NT2/D1 (cell line): ENCODE results near the gene MPEG1.

Source experiments
- DNase-seq: peaks from one replicate; pipeline ENCODE4 v3.0.0-alpha.2; 2011; ENCODE audit warnings: low read depth, low spot score
- H3K27me3 ChIP-seq: 2 replicates; pipeline ENCODE4 v1.6.0; 2011; ENCODE audit warnings: mild to moderate bottlenecking; ENCODE audit not compliant: insufficient read length, insufficient read depth
- H3K36me3 ChIP-seq: 2 replicates; pipeline ENCODE4 v1.6.1; 2011; ENCODE audit warnings: mild to moderate bottlenecking, low read length, mixed read lengths; ENCODE audit not compliant: insufficient read depth, insufficient read length
- H3K4me1 ChIP-seq: 2 replicates; pipeline ENCODE4 v1.5.1; 2011; ENCODE audit not compliant: insufficient read depth, insufficient read length
- H3K4me3 ChIP-seq: 2 replicates; pipeline ENCODE4 v1.5.1; 2011; ENCODE audit warnings: low read depth; ENCODE audit not compliant: insufficient read length
- H3K9ac ChIP-seq: 2 replicates; pipeline ENCODE4 v1.6.0; 2011; ENCODE audit warnings: low read depth; ENCODE audit not compliant: insufficient read length
- H3K9me3 ChIP-seq: 2 replicates; pipeline ENCODE4 v1.5.1; 2011; ENCODE audit warnings: mild to moderate bottlenecking, low read length; ENCODE audit not compliant: insufficient read depth
- SUZ12 ChIP-seq: IDR thresholded peaks from 2 replicates; pipeline ENCODE4 v1.6.1; 2011; ENCODE audit not compliant: insufficient read length, insufficient read depth; ENCODE audit errors: extremely low read depth
- YY1 ChIP-seq: IDR thresholded peaks from 2 replicates; pipeline ENCODE4 v1.6.1; 2011; ENCODE audit not compliant: insufficient read length, insufficient read depth
- ZNF274 ChIP-seq: IDR thresholded peaks from 2 replicates; pipeline ENCODE4 v1.6.1; 2011; ENCODE audit warnings: mild to moderate bottlenecking, low read depth, low read length

MPEG1 gene

GRCh38 chr11:59195586-59195985 lies 17.1 kb downstream of the MPEG1 start:
- DNase-seq: no peak
- no peak overlapping the region for H3K9ac ChIP-seq
- peaks cover 88% of the 10 kb centered on the region for H3K36me3 ChIP-seq
- no peak overlapping the region for H3K4me3 ChIP-seq
- H3K27me3 ChIP-seq: no peaks in the 10 kb centered on the region
- no peaks in the 10 kb centered on the region for H3K9me3 ChIP-seq
- TF ChIP-seq SUZ12 (no peak), YY1 (no peak), ZNF274 (no peak)
- H3K4me1 ChIP-seq: no peaks in the 10 kb centered on the region

GRCh38 chr11:59193587-59194130 lies 19.1 kb downstream of the MPEG1 start:
- TF ChIP-seq ZNF274 (no peak), YY1 (no peak), SUZ12 (no peak)
- Histone ChIP-seq H3K36me3 (peaks cover 96% of the 10 kb centered on the region), H3K27me3 (no peaks in the 10 kb centered on the region), H3K9ac (no peak overlapping the region), H3K9me3 (no peaks in the 10 kb centered on the region), H3K4me1 (no peaks in the 10 kb centered on the region), H3K4me3 (no peak overlapping the region)
- DNase-seq: no peak

GRCh38 chr11:59192446-59193020 lies 20.2 kb downstream of the MPEG1 start:
- TF ChIP-seq SUZ12: no peak

GRCh38 chr11:59191890-59192289 lies 20.8 kb downstream of the MPEG1 start:
- DNase-seq: no peak
- peaks cover 1% of the 10 kb centered on the region for H3K4me1 ChIP-seq
- H3K4me3 ChIP-seq: no peak overlapping the region
- no peaks in the 10 kb centered on the region for H3K27me3 ChIP-seq
- peaks cover 99% of the 10 kb centered on the region for H3K36me3 ChIP-seq
- TF ChIP-seq SUZ12 (no peak), ZNF274 (no peak), YY1 (no peak)
- H3K9ac ChIP-seq: no peak overlapping the region
- no peaks in the 10 kb centered on the region for H3K9me3 ChIP-seq

More at GRCh38 chr11:59192446-59193020, 20.2 kb downstream of the MPEG1 start:
- no peak for DNase-seq
- Histone ChIP-seq H3K9ac (no peak overlapping the region), H3K4me3 (no peak overlapping the region), H3K4me1 (no peaks in the 10 kb centered on the region), H3K36me3 (peaks cover 99% of the 10 kb centered on the region), H3K27me3 (no peaks in the 10 kb centered on the region), H3K9me3 (no peaks in the 10 kb centered on the region)

GRCh38 chr11:59191095-59191494 lies 21.6 kb downstream of the MPEG1 start:
- Histone ChIP-seq H3K27me3 (no peaks in the 10 kb centered on the region), H3K4me3 (no peak overlapping the region), H3K9ac (no peak overlapping the region), H3K4me1 (peaks cover 1% of the 10 kb centered on the region), H3K36me3 (peaks cover 99% of the 10 kb centered on the region), H3K9me3 (no peaks in the 10 kb centered on the region)
- DNase-seq: no peak
- no peak for TF ChIP-seq SUZ12
- TF ChIP-seq YY1: no peak
- no peak for TF ChIP-seq ZNF274

- Histone ChIP-seq H3K36me3 (peaks cover 99% of the 10 kb centered on the region), H3K9ac (no peak overlapping the region), H3K4me3 (no peak overlapping the region), H3K9me3 (no peaks in the 10 kb centered on the region), H3K4me1 (peaks cover 1% of the 10 kb centered on the region), H3K27me3 (no peaks in the 10 kb centered on the region)
- DNase-seq: no peak
- TF ChIP-seq SUZ12: no peak
Observed at GRCh38 chr11:59189986-59190385, 22.7 kb downstream of the MPEG1 start.

- H3K36me3 ChIP-seq: peaks cover 98% of the 10 kb centered on the region
- DNase-seq: no peak
- H3K9me3 ChIP-seq: no peaks in the 10 kb centered on the region
Observed at GRCh38 chr11:59188954-59189353, 23.8 kb downstream of the MPEG1 start.

More at GRCh38 chr11:59188954-59189353, 23.8 kb downstream of the MPEG1 start:
- Histone ChIP-seq H3K4me3 (no peak overlapping the region), H3K4me1 (peaks cover 8% of the 10 kb centered on the region), H3K9ac (no peak overlapping the region), H3K27me3 (no peaks in the 10 kb centered on the region)
- TF ChIP-seq YY1 (no peak), SUZ12 (no peak), ZNF274 (no peak)
